Stomach (tissue), 4 donors: ENCODE measurements around the gene IMPG1.

Experiments
- POLR2AphosphoS5 ChIP-seq, 3 donors: sonication (generic); formaldehyde crosslinking; IDR thresholded peaks; one replicate each; pipeline ENCODE4 v1.6.1; 2016; ENCODE audit warnings: antibody characterized with exemption in 3 of 3
- TF ChIP-seq, protein P1 (sequence below), 7 experiments: fragments of 450-650 bp in 4 of 7; fragments of 200-600 bp in 3 of 7; sonication (generic) in 3 of 7; IDR thresholded peaks; one replicate each; pipeline ENCODE4 v1.5.1; 2016 to 2019; ENCODE audit warnings: antibody characterized with exemption in 7 of 7, control low read depth in 2 of 7, mild to moderate bottlenecking in 1 of 7

DNA sequence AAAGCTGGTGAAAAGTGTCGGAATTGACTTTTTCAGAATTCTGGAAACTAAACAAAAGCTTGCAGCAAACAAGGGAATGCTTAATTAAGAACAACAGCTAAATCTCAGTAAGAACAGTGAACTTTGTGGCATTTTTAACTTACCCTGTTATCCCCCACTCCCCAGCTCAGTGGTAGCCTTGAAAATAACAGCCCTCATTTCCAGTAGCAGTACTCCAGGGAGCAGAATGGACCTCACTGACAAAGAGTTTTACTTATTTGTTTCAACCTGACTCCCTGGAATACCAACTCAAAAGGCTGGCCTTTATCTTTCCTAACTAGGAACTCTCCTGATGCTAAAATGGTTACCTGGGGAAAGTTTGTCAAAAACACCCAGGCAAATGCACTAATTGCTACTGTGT is 108.9 kb downstream of the IMPG1 start:
- TF ChIP-seq POLR2AphosphoS5 (IDR thresholded peaks at IDR 0.05): no peak
- TF ChIP-seq, protein P1, sequence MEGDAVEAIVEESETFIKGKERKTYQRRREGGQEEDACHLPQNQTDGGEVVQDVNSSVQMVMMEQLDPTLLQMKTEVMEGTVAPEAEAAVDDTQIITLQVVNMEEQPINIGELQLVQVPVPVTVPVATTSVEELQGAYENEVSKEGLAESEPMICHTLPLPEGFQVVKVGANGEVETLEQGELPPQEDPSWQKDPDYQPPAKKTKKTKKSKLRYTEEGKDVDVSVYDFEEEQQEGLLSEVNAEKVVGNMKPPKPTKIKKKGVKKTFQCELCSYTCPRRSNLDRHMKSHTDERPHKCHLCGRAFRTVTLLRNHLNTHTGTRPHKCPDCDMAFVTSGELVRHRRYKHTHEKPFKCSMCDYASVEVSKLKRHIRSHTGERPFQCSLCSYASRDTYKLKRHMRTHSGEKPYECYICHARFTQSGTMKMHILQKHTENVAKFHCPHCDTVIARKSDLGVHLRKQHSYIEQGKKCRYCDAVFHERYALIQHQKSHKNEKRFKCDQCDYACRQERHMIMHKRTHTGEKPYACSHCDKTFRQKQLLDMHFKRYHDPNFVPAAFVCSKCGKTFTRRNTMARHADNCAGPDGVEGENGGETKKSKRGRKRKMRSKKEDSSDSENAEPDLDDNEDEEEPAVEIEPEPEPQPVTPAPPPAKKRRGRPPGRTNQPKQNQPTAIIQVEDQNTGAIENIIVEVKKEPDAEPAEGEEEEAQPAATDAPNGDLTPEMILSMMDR (IDR thresholded peaks at IDR 0.05): no peak
